Activated CD8-positive, alpha-beta T cell treated with anti-CD3 and anti-CD28 coated beads for 36 hours (primary cell): ENCODE results near the gene GTF2H4. TPM values are rescaled to one million over a fixed set of nuclear protein-coding genes. Genes with fewer than 3 reads are reported as not detected.
"Not testable (repeated sequence)": the region's sequence is repeated elsewhere in the genome, so short reads cannot be mapped to it uniquely, and the experiment has no call there.

Experiments
- ATAC-seq: fragments of 200-7000 bp; cut with Tn5 transposase; one replicate; pipeline ENCODE4 v1.10.0; 2021; ENCODE audit warnings: mild to moderate bottlenecking, moderate library complexity
- CTCF ChIA-PET: fragments of 350-600 bp; sonication (Branson Sonifier 250); formaldehyde crosslinking; loops from one replicate; lab custom pipeline; 2021; ENCODE audit warnings: antibody characterized with exemption; lab: Charles Lee
- POLR2A ChIA-PET: fragments of 350-600 bp; sonication (Branson Sonifier 250); formaldehyde crosslinking; loops from one replicate; lab custom pipeline; 2021; ENCODE audit warnings: antibody characterized with exemption; lab: Charles Lee
- DNase-seq: peaks from one replicate; pipeline ENCODE4 v3.0.0-alpha.2; 2020
- H3K27ac Mint-ChIP-seq: one replicate; pipeline ENCODE4 v1.8.0; 2021; ENCODE audit warnings: mild to moderate bottlenecking, mixed read lengths
- H3K27me3 Mint-ChIP-seq: one replicate; pipeline ENCODE4 v1.8.0; 2021; ENCODE audit warnings: mixed read lengths
- H3K36me3 Mint-ChIP-seq: one replicate; pipeline ENCODE4 v1.8.0; 2021; ENCODE audit warnings: low read depth, mixed read lengths
- H3K4me1 Mint-ChIP-seq: one replicate; pipeline ENCODE4 v1.8.0; 2021; ENCODE audit warnings: low read depth, mixed read lengths
- H3K4me3 Mint-ChIP-seq: one replicate; pipeline ENCODE4 v1.8.0; 2021; ENCODE audit warnings: mild to moderate bottlenecking, moderate library complexity, mixed read lengths
- H3K9me3 Mint-ChIP-seq: one replicate; pipeline ENCODE4 v1.8.0; 2021; ENCODE audit warnings: mixed read lengths
- intact Hi-C: fragments of 100-400 bp; cut with micrococcal nuclease; formaldehyde crosslinking; loops from one replicate; pipeline ENCODE4 v1.10.0; 2022
- total RNA-seq, 2 experiments: library from RNA; stranded (reverse); gene quantifications; one replicate each; pipeline ENCODE4 v1.2.3, GENCODE V29; 2021
- TF ChIP-seq, protein P1 (sequence below): fragments of 200-600 bp; IDR thresholded peaks from one replicate; pipeline ENCODE4 v1.8.0; 2022; ENCODE audit warnings: antibody characterized with exemption, mild to moderate bottlenecking

GTF2H4 gene
- total RNA-seq, 2 experiments from 2014 or later: 37.1 to 41.9 TPM

DNA sequence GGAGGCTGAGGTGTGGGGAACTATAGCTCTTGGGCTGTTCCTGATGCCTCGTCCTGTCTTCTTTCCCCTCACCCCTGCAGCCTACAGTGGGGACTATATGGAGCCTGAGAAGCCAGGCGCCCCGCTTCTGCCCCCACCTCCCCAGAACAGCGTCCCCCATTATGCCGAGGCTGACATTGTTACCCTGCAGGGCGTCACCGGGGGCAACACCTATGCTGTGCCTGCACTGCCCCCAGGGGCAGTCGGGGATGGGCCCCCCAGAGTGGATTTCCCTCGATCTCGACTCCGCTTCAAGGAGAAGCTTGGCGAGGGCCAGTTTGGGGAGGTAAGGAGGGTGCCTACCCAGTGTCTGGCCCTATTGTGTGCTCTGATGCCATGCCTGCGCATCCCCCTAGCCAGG, 11.5 kb upstream of the GTF2H4 start:
- ChIA-PET POLR2A (no interaction called here), CTCF (interaction anchor here (1.0 to 1.3 kb wide), 3 partner anchors 17 to 183 kb away, joined by 4 to 6 read pairs (median 4); partner anchors contain the start of gene VARS2)
- Mint-ChIP-seq H3K27me3 (no peaks in the 10 kb centered on the region), H3K9me3 (no peaks in the 10 kb centered on the region), H3K36me3 (peaks cover 8% of the 10 kb centered on the region), H3K27ac (no peak overlapping the region), H3K4me3 (no peak overlapping the region), H3K4me1 (peaks cover 3% of the 10 kb centered on the region)
- DNase-seq (no peak), ATAC-seq (no peak)
- intact Hi-C loops: no loop called here
- TF ChIP-seq, protein P1, sequence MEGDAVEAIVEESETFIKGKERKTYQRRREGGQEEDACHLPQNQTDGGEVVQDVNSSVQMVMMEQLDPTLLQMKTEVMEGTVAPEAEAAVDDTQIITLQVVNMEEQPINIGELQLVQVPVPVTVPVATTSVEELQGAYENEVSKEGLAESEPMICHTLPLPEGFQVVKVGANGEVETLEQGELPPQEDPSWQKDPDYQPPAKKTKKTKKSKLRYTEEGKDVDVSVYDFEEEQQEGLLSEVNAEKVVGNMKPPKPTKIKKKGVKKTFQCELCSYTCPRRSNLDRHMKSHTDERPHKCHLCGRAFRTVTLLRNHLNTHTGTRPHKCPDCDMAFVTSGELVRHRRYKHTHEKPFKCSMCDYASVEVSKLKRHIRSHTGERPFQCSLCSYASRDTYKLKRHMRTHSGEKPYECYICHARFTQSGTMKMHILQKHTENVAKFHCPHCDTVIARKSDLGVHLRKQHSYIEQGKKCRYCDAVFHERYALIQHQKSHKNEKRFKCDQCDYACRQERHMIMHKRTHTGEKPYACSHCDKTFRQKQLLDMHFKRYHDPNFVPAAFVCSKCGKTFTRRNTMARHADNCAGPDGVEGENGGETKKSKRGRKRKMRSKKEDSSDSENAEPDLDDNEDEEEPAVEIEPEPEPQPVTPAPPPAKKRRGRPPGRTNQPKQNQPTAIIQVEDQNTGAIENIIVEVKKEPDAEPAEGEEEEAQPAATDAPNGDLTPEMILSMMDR: no peak

DNA sequence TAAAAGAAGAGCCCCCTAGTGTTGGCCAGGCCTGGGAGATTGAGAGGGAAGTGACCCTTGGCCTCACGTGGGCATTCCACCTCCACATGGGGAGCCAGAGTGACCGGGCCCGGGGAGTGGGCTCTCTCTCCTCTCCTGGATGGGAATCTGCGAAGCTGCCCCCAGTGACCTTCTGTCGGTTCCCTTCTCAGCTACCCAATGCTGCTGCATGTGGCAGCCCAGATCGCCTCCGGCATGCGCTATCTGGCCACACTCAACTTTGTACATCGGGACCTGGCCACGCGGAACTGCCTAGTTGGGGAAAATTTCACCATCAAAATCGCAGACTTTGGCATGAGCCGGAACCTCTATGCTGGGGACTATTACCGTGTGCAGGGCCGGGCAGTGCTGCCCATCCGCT, 10.1 kb upstream of the GTF2H4 start:
- H3K36me3 Mint-ChIP-seq: peaks cover 8% of the 10 kb centered on the region
- intact Hi-C loops: no loop called here
- ATAC-seq: no peak

DNA sequence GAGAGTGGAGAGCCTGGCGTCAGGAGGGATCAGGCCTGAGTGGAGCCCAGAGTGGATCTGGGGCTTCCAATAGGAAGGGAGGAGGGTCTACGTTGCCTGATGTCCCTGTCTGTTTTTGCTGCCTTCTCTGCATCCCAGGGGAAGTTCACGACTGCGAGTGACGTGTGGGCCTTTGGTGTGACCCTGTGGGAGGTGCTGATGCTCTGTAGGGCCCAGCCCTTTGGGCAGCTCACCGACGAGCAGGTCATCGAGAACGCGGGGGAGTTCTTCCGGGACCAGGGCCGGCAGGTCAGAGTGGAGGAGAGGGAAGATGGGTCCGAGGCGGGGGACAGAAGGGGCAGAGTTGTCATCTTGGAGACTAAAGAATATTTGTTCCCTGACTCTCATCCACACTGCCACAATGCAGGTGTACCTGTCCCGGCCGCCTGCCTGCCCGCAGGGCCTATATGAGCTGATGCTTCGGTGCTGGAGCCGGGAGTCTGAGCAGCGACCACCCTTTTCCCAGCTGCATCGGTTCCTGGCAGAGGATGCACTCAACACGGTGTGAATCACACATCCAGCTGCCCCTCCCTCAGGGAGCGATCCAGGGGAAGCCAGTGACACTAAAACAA, 9.2 kb upstream of the GTF2H4 start:
- Mint-ChIP-seq H3K36me3 (peaks cover 8% of the 10 kb centered on the region), H3K4me1 (peaks cover 9% of the 10 kb centered on the region), H3K4me3 (no peak overlapping the region), H3K9me3 (no peaks in the 10 kb centered on the region), H3K27me3 (no peaks in the 10 kb centered on the region), H3K27ac (no peak overlapping the region)
- DNase-seq (no peak), ATAC-seq (no peak)
- POLR2A ChIA-PET: no interaction called here
- CTCF ChIA-PET: interaction anchor here (0.8 kb wide), 1 partner anchor 22 kb away, joined by 3 read pairs; no protein-coding TSS in a partner anchor
- intact Hi-C loops: no loop called here
- TF ChIP-seq, protein P1: no peak

More for the DNA sequence above, 10.1 kb upstream of the GTF2H4 start:
- Mint-ChIP-seq H3K27ac (no peak overlapping the region), H3K4me3 (no peak overlapping the region), H3K9me3 (no peaks in the 10 kb centered on the region), H3K4me1 (peaks cover 8% of the 10 kb centered on the region), H3K27me3 (no peaks in the 10 kb centered on the region)
- ChIA-PET CTCF (no interaction called here), POLR2A (no interaction called here)
- no peak for DNase-seq
- TF ChIP-seq, protein P1: no peak

DNA sequence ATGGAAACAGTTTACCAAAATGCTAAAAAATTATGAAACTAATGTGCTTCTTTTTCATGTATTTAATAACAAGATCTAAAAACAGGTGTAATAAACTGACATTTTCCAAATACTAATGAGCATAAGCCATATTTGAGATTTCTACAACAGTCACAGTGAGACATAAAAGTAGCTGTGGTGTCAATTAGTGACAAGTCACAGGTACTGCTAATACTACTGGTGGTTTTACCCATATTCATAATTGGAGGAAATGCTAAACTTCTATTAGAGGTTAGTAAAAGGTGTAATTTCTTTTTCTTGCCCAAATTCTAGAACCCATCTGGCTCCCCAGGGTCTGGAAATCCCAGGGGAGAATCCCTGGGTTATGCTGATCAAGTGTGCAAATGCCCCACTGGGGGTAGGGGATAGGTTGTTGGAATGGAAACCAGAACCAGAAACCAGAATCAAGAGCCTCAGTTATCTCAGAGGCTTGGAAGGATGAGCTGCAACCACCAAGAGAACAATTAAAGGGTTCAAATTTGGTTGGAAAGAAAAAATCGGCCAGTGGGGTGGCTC, 7.1 kb upstream of the GTF2H4 start:
- intact Hi-C loops: no loop called here
- TF ChIP-seq, protein P1: no peak
- no peaks in the 10 kb centered on the region for H3K27me3 Mint-ChIP-seq
- no peak for DNase-seq
- no peak overlapping the region for H3K27ac Mint-ChIP-seq
- H3K4me3 Mint-ChIP-seq: no peak overlapping the region
- peaks cover 4% of the 10 kb centered on the region for H3K36me3 Mint-ChIP-seq
- peaks cover 9% of the 10 kb centered on the region for H3K4me1 Mint-ChIP-seq
- no peak for ATAC-seq
- POLR2A ChIA-PET: no interaction called here
- CTCF ChIA-PET: interaction anchor here (0.8 to 1.4 kb wide), 4 partner anchors 10 to 74 kb away, joined by 3 to 4 read pairs (median 4); partner anchors contain the start of gene VARS2
- H3K9me3 Mint-ChIP-seq: no peaks in the 10 kb centered on the region

DNA sequence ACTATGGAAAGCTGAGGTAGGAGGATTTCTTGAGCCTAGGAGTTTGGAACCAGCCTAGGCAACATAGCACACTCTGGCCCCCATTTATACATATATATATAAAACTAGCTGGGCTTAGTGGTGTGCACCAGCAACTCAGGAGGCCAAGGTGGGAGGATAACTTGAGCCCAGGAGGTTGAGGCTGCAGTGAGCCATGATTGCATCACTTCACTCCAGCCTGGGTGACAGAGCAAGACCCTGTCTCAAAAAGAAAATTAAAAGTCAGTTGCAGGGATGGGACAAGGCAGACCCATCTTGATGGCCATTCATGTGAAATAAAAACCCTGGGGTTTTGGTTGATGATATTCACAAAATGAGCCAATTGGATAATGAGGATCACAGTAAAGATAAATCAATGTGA, 6.6 kb upstream of the GTF2H4 start:
- ChIA-PET CTCF (interaction anchor here (0.8 to 1.4 kb wide), 5 partner anchors 10 to 74 kb away, joined by 3 to 4 read pairs (median 4); partner anchors contain the start of gene VARS2), POLR2A (no interaction called here)
- no peak overlapping the region for H3K27ac Mint-ChIP-seq
- H3K4me3 Mint-ChIP-seq: no peak overlapping the region
- no peaks in the 10 kb centered on the region for H3K27me3 Mint-ChIP-seq
- ATAC-seq (no peak), DNase-seq (no peak)
- H3K4me1 Mint-ChIP-seq: peaks cover 9% of the 10 kb centered on the region
- TF ChIP-seq, protein P1: no peak
- H3K9me3 Mint-ChIP-seq: no peaks in the 10 kb centered on the region
- H3K36me3 Mint-ChIP-seq: peaks cover 4% of the 10 kb centered on the region
- intact Hi-C loops: no loop called here

DNA sequence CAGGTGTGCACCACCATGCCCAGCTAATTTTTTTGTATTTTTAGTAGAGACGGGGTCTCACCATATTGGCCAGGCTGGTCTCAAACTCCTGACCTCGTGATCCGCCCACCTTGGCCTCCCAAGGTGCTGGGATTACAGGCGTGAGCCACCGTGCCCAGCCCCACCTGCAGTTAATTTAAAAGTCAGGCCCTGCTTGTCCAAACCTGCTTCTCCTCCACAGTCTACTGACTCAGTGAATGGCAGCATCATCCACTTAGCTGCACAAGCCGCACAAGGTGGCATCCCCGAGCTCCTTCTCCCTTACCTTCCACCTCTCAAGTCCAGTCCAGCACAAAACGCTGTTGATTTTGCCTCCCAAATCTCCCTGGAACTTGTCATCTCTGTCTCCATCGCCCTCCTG, 5.8 kb upstream of the GTF2H4 start:
- H3K27ac Mint-ChIP-seq, H3K4me3 Mint-ChIP-seq, H3K27me3 Mint-ChIP-seq, DNase-seq, ATAC-seq, H3K36me3 Mint-ChIP-seq, H3K9me3 Mint-ChIP-seq, intact Hi-C loops: not testable (repeated sequence)
- peaks cover 10% of the 10 kb centered on the region for H3K4me1 Mint-ChIP-seq
- CTCF ChIA-PET: interaction anchor here (1.0 to 1.4 kb wide), 4 partner anchors 13 to 166 kb away, joined by 3 to 4 read pairs (median 4); no protein-coding TSS in a partner anchor
- POLR2A ChIA-PET: interaction anchor here (0.6 to 2.2 kb wide), 2 partner anchors 10 to 13 kb away, joined by 3 to 5 read pairs; no protein-coding TSS in a partner anchor
